Ascending aorta (tissue), 2 donors: ENCODE measurements around the gene AP1S3. TPM values are rescaled to one million over a fixed set of nuclear protein-coding genes. Genes with fewer than 3 reads are reported as not detected.

ENCODE experiments used
- DNase-seq, 2 donors: peaks; one replicate each; pipeline ENCODE4 v3.0.0-alpha.2; 2019; ENCODE audit warnings: low spot score in 2 of 2
- H3K27ac ChIP-seq, 2 donors: fragments of 200-600 bp; sonication (generic); one replicate each; pipeline ENCODE4 v1.5.1; 2016 to 2017; ENCODE audit warnings: mild to moderate bottlenecking in 1 of 2
- H3K27me3 ChIP-seq: fragments of 200-600 bp; sonication (generic); one replicate; pipeline ENCODE4 v1.5.1; 2017
- H3K36me3 ChIP-seq, 2 donors: fragments of 200-600 bp; sonication (generic); one replicate each; pipeline ENCODE4 v1.5.1; 2016
- H3K4me1 ChIP-seq, 2 donors: fragments of 200-600 bp; sonication (generic); one replicate each; pipeline ENCODE4 v1.5.1; 2016 to 2017; ENCODE audit warnings: mild to moderate bottlenecking in 1 of 2
- H3K4me3 ChIP-seq, 2 donors: fragments of 200-600 bp; sonication (generic); one replicate each; pipeline ENCODE4 v1.5.1; 2016 to 2017; ENCODE audit warnings: mild to moderate bottlenecking in 1 of 2
- H3K9me3 ChIP-seq, 2 donors: fragments of 200-600 bp; sonication (generic); one replicate each; pipeline ENCODE4 v1.5.1; 2016
- intact Hi-C: fragments of 100-400 bp; cut with DNase I; formaldehyde crosslinking; loops from one replicate; pipeline ENCODE4 v1.15.1; 2023
- total RNA-seq: library from RNA; depleted of rRNA; stranded (reverse); fragments of >200 nt; gene quantifications from one replicate; pipeline ENCODE4 v1.1.0, GENCODE V29; 2016
- TF ChIP-seq, protein P1 (sequence below), 3 experiments: fragments of 200-600 bp in 2 of 3; fragments of 450-650 bp in 1 of 3; sonication (generic) in 2 of 3; IDR thresholded peaks; one replicate each; pipeline ENCODE4 v1.5.1; 2016 to 2019; ENCODE audit warnings: antibody characterized with exemption in 3 of 3, mild to moderate bottlenecking in 1 of 3, moderate library complexity in 1 of 3

Gene AP1S3
- total RNA-seq, 1 donor from 2014 or later = not detected

DNA sequence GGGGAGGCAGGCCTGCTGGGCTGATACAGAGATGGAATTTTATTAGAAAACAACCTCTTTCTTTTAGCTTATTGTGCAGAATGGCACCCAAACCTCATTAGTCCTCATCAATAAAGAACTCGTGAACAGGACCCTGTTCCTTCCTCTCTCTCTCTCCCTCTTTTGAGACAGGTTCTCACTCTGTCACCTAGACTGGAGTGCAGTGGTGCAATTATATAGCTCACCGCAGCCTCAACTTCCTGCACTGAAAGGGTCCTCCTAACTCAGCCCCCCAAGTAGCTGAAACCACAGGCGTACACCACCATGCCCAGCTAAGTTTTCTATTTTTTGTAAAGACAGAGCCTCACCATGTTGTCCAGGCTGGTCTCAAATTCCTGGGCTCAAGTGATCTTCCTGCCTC lies 21.7 kb upstream of the AP1S3 start:
- Histone ChIP-seq H3K9me3 (no peaks in the 10 kb centered on the region), H3K4me3 (no peak overlapping the region), H3K4me1 (no peaks in the 10 kb centered on the region), H3K27me3 (no peaks in the 10 kb centered on the region), H3K36me3 (no peaks in the 10 kb centered on the region), H3K27ac (no peak overlapping the region)
- no peak for DNase-seq
- TF ChIP-seq, protein P1, sequence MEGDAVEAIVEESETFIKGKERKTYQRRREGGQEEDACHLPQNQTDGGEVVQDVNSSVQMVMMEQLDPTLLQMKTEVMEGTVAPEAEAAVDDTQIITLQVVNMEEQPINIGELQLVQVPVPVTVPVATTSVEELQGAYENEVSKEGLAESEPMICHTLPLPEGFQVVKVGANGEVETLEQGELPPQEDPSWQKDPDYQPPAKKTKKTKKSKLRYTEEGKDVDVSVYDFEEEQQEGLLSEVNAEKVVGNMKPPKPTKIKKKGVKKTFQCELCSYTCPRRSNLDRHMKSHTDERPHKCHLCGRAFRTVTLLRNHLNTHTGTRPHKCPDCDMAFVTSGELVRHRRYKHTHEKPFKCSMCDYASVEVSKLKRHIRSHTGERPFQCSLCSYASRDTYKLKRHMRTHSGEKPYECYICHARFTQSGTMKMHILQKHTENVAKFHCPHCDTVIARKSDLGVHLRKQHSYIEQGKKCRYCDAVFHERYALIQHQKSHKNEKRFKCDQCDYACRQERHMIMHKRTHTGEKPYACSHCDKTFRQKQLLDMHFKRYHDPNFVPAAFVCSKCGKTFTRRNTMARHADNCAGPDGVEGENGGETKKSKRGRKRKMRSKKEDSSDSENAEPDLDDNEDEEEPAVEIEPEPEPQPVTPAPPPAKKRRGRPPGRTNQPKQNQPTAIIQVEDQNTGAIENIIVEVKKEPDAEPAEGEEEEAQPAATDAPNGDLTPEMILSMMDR (IDR thresholded peaks at IDR 0.05) = no peak
- intact Hi-C loops = no loop called here

DNA sequence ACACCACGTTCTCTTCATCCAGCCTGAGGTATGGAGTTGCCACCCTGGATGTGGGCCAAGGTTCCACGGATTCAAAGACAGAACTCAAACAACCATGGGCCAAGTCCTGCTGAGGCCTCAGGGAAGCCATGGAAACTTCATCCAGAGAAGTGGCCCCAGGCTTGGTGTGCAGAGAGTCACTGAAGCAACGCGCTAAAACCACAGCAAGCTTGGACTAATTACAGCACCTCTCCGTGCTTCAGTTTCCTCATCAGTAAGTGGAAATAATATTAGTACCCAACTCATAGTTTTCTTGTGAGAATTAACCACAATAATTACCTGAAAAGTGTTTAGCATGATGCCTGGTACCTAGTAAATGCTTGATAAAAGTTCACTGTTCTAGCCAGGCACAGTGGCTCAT lies 19.2 kb upstream of the AP1S3 start:
- no peaks in the 10 kb centered on the region for H3K27me3 ChIP-seq
- intact Hi-C loops = no loop called here
- no peak overlapping the region for H3K4me3 ChIP-seq
- DNase-seq = no peak
- H3K4me1 ChIP-seq = no peaks in the 10 kb centered on the region
- H3K27ac ChIP-seq = no peak overlapping the region
- H3K9me3 ChIP-seq = no peaks in the 10 kb centered on the region
- peaks cover 0 to 3% of the 10 kb centered on the region in 2 donors for H3K36me3 ChIP-seq
- TF ChIP-seq, protein P1 (IDR thresholded peaks at IDR 0.05) = no peak

DNA sequence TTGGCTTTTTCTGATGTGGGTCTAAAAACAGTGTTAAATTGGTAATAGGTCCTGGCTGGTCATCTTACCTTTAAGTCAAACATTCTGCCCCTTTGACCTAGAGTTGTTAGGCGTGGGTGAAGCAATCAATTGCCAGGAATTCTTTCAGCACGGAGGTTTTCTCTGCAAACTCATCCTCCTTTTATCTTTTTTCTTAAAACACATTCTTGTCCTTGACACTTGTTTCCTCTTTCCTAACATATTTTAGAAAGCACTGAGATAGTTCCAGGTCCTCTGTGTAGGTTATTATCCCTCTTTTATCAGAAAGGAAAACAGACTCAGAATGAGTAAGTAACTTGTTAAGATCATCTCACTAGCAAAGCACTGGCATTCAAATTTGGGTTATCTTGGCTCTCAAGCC lies 18.6 kb upstream of the AP1S3 start:
- Histone ChIP-seq H3K27ac (no peak overlapping the region), H3K4me1 (no peaks in the 10 kb centered on the region), H3K27me3 (no peaks in the 10 kb centered on the region), H3K36me3 (peaks cover 0 to 3% of the 10 kb centered on the region in 2 donors), H3K9me3 (no peaks in the 10 kb centered on the region), H3K4me3 (no peak overlapping the region)
- DNase-seq = no peak
- TF ChIP-seq, protein P1 (IDR thresholded peaks at IDR 0.05) = no peak
- intact Hi-C loops = no loop called here

DNA sequence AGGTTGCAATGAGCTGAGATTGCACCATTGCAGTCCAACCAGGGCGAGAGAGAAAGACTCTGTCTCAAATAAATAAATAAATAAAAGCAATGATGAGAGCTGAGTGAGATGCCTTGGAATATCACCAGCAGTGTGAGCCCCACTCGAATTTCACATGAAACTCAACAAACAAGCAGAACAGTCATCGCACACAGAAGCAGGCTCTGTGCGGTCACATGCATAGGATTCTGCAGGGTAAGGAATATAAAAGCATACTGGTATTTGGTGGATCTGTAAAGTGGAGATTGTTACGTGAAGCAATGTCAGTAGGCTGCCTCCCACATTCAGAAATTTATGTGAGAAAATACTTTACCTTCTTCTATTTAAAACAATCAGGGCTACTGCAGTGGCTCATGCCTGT lies 18.0 kb upstream of the AP1S3 start:
- peaks cover 0 to 3% of the 10 kb centered on the region in 2 donors for H3K36me3 ChIP-seq
- TF ChIP-seq, protein P1 (IDR thresholded peaks at IDR 0.05) = no peak
- intact Hi-C loops = no loop called here
- H3K4me1 ChIP-seq = no peaks in the 10 kb centered on the region
- H3K27me3 ChIP-seq = no peaks in the 10 kb centered on the region
- no peaks in the 10 kb centered on the region for H3K9me3 ChIP-seq
- H3K4me3 ChIP-seq = no peak overlapping the region
- no peak overlapping the region for H3K27ac ChIP-seq
- DNase-seq = no peak

DNA sequence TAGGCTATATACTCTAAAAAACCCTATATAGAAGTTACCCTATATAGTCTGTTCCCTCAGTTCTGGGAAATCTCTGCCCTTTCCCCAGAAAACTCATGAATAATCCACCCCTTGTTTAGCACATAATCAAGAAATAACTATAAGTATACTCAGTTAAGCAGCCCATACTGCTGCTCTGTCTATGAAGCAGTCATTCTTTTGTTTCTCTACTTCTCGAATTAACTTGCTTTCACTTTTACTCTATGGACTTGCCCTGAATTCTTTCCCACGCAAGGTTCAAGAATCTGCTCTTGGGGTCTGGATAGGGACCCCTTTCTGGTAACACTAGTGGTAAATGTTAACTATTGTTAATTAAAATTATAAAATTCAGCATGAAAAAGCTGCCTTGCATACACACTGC lies 17.4 kb upstream of the AP1S3 start:
- Histone ChIP-seq H3K27me3 (no peaks in the 10 kb centered on the region), H3K9me3 (no peaks in the 10 kb centered on the region), H3K4me1 (no peaks in the 10 kb centered on the region), H3K36me3 (peaks cover 0 to 3% of the 10 kb centered on the region in 2 donors), H3K4me3 (no peak overlapping the region), H3K27ac (no peak overlapping the region)
- TF ChIP-seq, protein P1 (IDR thresholded peaks at IDR 0.05) = no peak
- no peak for DNase-seq
- intact Hi-C loops = no loop called here

DNA sequence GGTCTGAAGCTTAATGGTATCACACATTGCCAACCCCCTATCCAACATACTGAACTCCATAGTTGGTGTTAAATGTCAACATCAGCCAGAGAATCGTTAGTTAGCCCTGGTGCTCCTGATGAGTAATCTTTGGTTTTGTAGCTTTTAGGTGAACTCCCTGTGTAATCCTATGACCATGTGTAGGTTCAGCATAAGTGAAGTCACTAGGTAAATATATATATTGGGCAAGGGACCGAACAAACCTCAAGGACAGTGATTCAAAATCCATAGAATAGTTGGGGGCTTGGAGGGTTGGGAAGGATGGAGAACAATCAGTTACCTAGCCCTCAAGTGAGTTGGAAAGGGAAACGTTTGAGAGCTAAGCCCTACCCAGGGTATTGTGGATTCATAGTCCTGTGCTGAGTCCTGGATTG lies 16.0 kb upstream of the AP1S3 start:
- TF ChIP-seq, protein P1 (IDR thresholded peaks at IDR 0.05) = no peak
- Histone ChIP-seq H3K4me1 (no peaks in the 10 kb centered on the region), H3K9me3 (no peaks in the 10 kb centered on the region), H3K36me3 (peaks cover 0 to 4% of the 10 kb centered on the region in 2 donors), H3K27me3 (no peaks in the 10 kb centered on the region), H3K27ac (no peak overlapping the region), H3K4me3 (no peak overlapping the region)
- intact Hi-C loops = no loop called here
- DNase-seq = no peak
